HCT116 (cell line): ENCODE measurements around the gene SBNO2. TPM values are rescaled to one million over a fixed set of nuclear protein-coding genes. Genes with fewer than 3 reads are reported as not detected.
A peak's percentile ranks its signal among the peaks of the same experiment; 100 is the strongest.

Experiments
- ATAC-seq: fragments of 200-7000 bp; cut with Tn5 transposase; 2 replicates; pipeline ENCODE4 v1.9.1; 2020; ENCODE audit warnings: mild to moderate bottlenecking, moderate library complexity
- BruUV-seq: library from RNA; stranded (reverse); fragments of 400-500 nt; replicated peaks from 2 replicates; lab custom pipeline; 2021; lab: Mats Ljungman, UMichigan
- CTCF ChIA-PET: fragments of 300-600 bp; sonication (Branson Sonifier 250); formaldehyde crosslinking; loops from one replicate; lab custom pipeline; 2021; ENCODE audit warnings: antibody characterized with exemption; lab: Charles Lee
- POLR2A ChIA-PET: fragments of 300-600, 350-600 bp; sonication (Branson Sonifier 250); formaldehyde crosslinking; loops from one replicate; lab custom pipeline; 2021; ENCODE audit warnings: antibody characterized with exemption; lab: Charles Lee
- RAD21 ChIA-PET, 2 experiments: fragments of 300-600 bp; sonication (Branson Sonifier 250); formaldehyde crosslinking; loops; one replicate each; lab custom pipeline; 2023; ENCODE audit warnings: low total read pairs in 2 of 2; ENCODE audit not compliant: uncharacterized antibody in 2 of 2, unreplicated experiment in 2 of 2, low non-redundant PET in 1 of 2; lab: Charles Lee
- DNase-seq: peaks from one replicate; pipeline ENCODE4 v3.0.0-alpha.2; 2010; ENCODE audit warnings: low read depth, low spot score
- H2AFZ ChIP-seq: fragments of 200-600 bp; shearing (Covaris generic), sonication (generic); 2 replicates; pipeline ENCODE4 v1.6.1; 2017; ENCODE audit warnings: low read depth, mixed run types, mixed read lengths, antibody characterized with exemption, low read length; ENCODE audit not compliant: poor library complexity, severe bottlenecking
- H3K27ac ChIP-seq: 2 replicates; pipeline ENCODE4 v1.5.1; 2012; ENCODE audit warnings: low read depth, low read length
- H3K27me3 ChIP-seq: fragments of 200-600 bp; sonication (generic); 2 replicates; pipeline ENCODE4 v1.6.1; 2016; ENCODE audit warnings: mixed run types, low read length, mixed read lengths; ENCODE audit not compliant: insufficient read depth
- H3K36me3 ChIP-seq, 2 experiments: fragments of 200-500 bp in 1 of 2; fragments of 200-600 bp in 1 of 2; sonication (Bioruptor generic) in 1 of 2; sonication (generic) in 1 of 2; 2 replicates each; pipeline versions ENCODE4 v1.5.1 to v1.6.1; 2014 to 2016; ENCODE audit warnings: low read length in 2 of 2, inconsistent platforms in 1 of 2, mixed read lengths in 1 of 2, mixed run types in 1 of 2; ENCODE audit not compliant: insufficient read depth in 2 of 2, control insufficient read depth in 1 of 2
- H3K4me1 ChIP-seq, 2 experiments: fragments of 200-600 bp in 1 of 2; sonication (generic) in 1 of 2; 2 replicates each; pipeline versions ENCODE4 v1.5.1 to v1.6.1; 2012 to 2017; ENCODE audit warnings: low read length in 2 of 2, inconsistent platforms in 1 of 2, mild to moderate bottlenecking in 1 of 2, mixed read lengths in 1 of 2, mixed run types in 1 of 2, moderate library complexity in 1 of 2; ENCODE audit not compliant: insufficient read depth in 2 of 2, control insufficient read depth in 1 of 2
- H3K4me2 ChIP-seq: fragments of 200-600 bp; sonication (generic); 2 replicates; pipeline ENCODE4 v1.6.1; 2017; ENCODE audit warnings: mixed run types, low read length, mixed read lengths
- H3K4me3 ChIP-seq, 2 experiments: fragments of 200-600 bp in 1 of 2; sonication (generic) in 1 of 2; replicated peaks in 1 of 2; 2 replicates each; pipeline ENCODE4 v1.5.1; 2011 to 2016; ENCODE audit warnings: low read length in 2 of 2, control low read depth in 1 of 2, low read depth in 1 of 2, mild to moderate bottlenecking in 1 of 2, mixed read lengths in 1 of 2, mixed run types in 1 of 2
- H3K79me2 ChIP-seq: fragments of 200-600 bp; sonication (generic); 2 replicates; pipeline ENCODE4 v1.6.1; 2017; ENCODE audit warnings: mild to moderate bottlenecking, mixed run types, low read length, moderate library complexity, mixed read lengths; ENCODE audit not compliant: insufficient read depth
- H3K9ac ChIP-seq: fragments of 200-600 bp; sonication (generic); 2 replicates; pipeline ENCODE4 v1.6.1; 2016; ENCODE audit warnings: low read length, mixed read lengths
- H3K9me2 ChIP-seq: fragments of 200-600 bp; sonication (generic), shearing (Covaris generic); 2 replicates; pipeline ENCODE4 v1.6.1; 2017; ENCODE audit warnings: mixed run types, mild to moderate bottlenecking, moderate library complexity; ENCODE audit not compliant: insufficient read depth
- H3K9me3 ChIP-seq, 2 experiments: fragments of 200-500 bp in 1 of 2; fragments of 200-600 bp in 1 of 2; sonication (Bioruptor generic) in 1 of 2; sonication (generic) in 1 of 2; 2 replicates each; pipeline ENCODE4 v1.6.1; 2014 to 2017; ENCODE audit warnings: low read length in 2 of 2, mixed read lengths in 2 of 2, inconsistent platforms in 1 of 2, low read depth in 1 of 2, mild to moderate bottlenecking in 1 of 2, mixed run types in 1 of 2, moderate library complexity in 1 of 2; ENCODE audit not compliant: control insufficient read depth in 1 of 2, insufficient read depth in 1 of 2
- H4K20me1 ChIP-seq: fragments of 200-600 bp; sonication (generic), shearing (Covaris generic); 2 replicates; pipeline ENCODE4 v1.6.1; 2017; ENCODE audit warnings: mixed run types, mild to moderate bottlenecking, moderate library complexity; ENCODE audit not compliant: insufficient read depth
- POLR2A ChIP-seq: IDR thresholded peaks from 2 replicates; pipeline ENCODE4 v1.7.0; 2011; ENCODE audit warnings: borderline replicate concordance; ENCODE audit not compliant: insufficient read depth, insufficient read length; ENCODE audit errors: extremely low read depth
- RAD21 ChIP-seq: IDR thresholded peaks from 2 replicates; pipeline ENCODE4 v1.6.1; 2012; ENCODE audit warnings: low read depth, mild to moderate bottlenecking
- SP1 ChIP-seq: IDR thresholded peaks from 2 replicates; pipeline ENCODE4 v1.6.1; 2012; ENCODE audit warnings: low read depth
- YY1 ChIP-seq: IDR thresholded peaks from 2 replicates; pipeline ENCODE4 v1.6.1; 2011; ENCODE audit warnings: low read length, low read depth, moderate library complexity, mild to moderate bottlenecking; ENCODE audit not compliant: insufficient replicate concordance; ENCODE audit errors: extremely low read depth
- ZNF274 ChIP-seq: fragments of 200-500 bp; sonication (Bioruptor generic); IDR thresholded peaks from 2 replicates; pipeline ENCODE4 v1.6.1; 2014; ENCODE audit warnings: mild to moderate bottlenecking, low read depth, low read length, inconsistent platforms
- intact Hi-C: fragments of 100-400 bp; cut with micrococcal nuclease; formaldehyde crosslinking; loops from 2 replicates; pipeline ENCODE4 v1.10.0; 2022
- total RNA-seq: library from RNA; stranded (reverse); gene quantifications from one replicate; pipeline ENCODE4 v1.2.1, GENCODE V29; 2021; ENCODE audit not compliant: unreplicated experiment

Gene SBNO2
- total RNA-seq, 1 experiment from 2014 or later, result 66.4 TPM

GRCh38 chr19:1166872-1167573, 7.0 kb downstream of the SBNO2 start:
- peaks cover 90% of the 10 kb centered on the region for H3K79me2 ChIP-seq
- ATAC-seq, result no peak
- H3K9ac ChIP-seq, result no peak overlapping the region
- intact Hi-C loops, result no loop called here
- H4K20me1 ChIP-seq, result no peaks in the 10 kb centered on the region
- H3K4me3 ChIP-seq, result no peak overlapping the region
- BruUV-seq, result no TSS peak
- no peaks in the 10 kb centered on the region for H3K9me3 ChIP-seq
- peak overlapping the region; percentile 7; the same call in 1 of the 2 replicates for H3K27ac ChIP-seq
- no peak overlapping the region for H2AFZ ChIP-seq
- CTCF ChIA-PET, result interaction anchor here (0.5 kb wide), 1 partner anchor 105 kb away, joined by 6 read pairs; no protein-coding TSS in a partner anchor
- POLR2A ChIA-PET, result no interaction called here
- DNase-seq, result no peak
- no peak overlapping the region for H3K4me2 ChIP-seq
- H3K36me3 ChIP-seq, result peaks cover 3 to 17% of the 10 kb centered on the region in 2 experiments; a peak in 2 of 4 replicates
- RAD21 ChIA-PET, result no interaction called here
- H3K9me2 ChIP-seq, result no peaks in the 10 kb centered on the region
- H3K27me3 ChIP-seq, result no peaks in the 10 kb centered on the region
- peaks cover 24 to 42% of the 10 kb centered on the region in 2 experiments for H3K4me1 ChIP-seq
- no peak for TF ChIP-seq POLR2A
- no peak for TF ChIP-seq YY1
- TF ChIP-seq, all 23 proteins: peak for 0

GRCh38 chr19:1164684-1165531, 9.2 kb downstream of the SBNO2 start:
- no peak overlapping the region for H3K9ac ChIP-seq
- H3K4me3 ChIP-seq, result no peak overlapping the region
- H3K36me3 ChIP-seq, result peaks cover 3 to 11% of the 10 kb centered on the region in 2 experiments; a peak in 2 of 4 replicates

More at GRCh38 chr19:1164684-1165531, 9.2 kb downstream of the SBNO2 start:
- RAD21 ChIA-PET, result no interaction called here
- no peak overlapping the region; the same call in 1 of the 2 replicates for H3K27ac ChIP-seq
- peaks cover 19 to 30% of the 10 kb centered on the region in 2 experiments for H3K4me1 ChIP-seq
- H3K9me2 ChIP-seq, result no peaks in the 10 kb centered on the region
- CTCF ChIA-PET, result no interaction called here
- POLR2A ChIA-PET, result no interaction called here
- 0 out of 2 replicates have a peak overlapping the region, but pooled peaks have one; percentile 21 for H3K4me2 ChIP-seq
- no TSS peak for BruUV-seq
- intact Hi-C loops, result no loop called here
- no peaks in the 10 kb centered on the region for H4K20me1 ChIP-seq
- no peaks in the 10 kb centered on the region for H3K9me3 ChIP-seq
- DNase-seq, result no peak
- H3K27me3 ChIP-seq, result no peaks in the 10 kb centered on the region
- TF ChIP-seq ZNF274 (no peak), RAD21 (no peak), SP1 (no peak)
- no peak for ATAC-seq
- H2AFZ ChIP-seq, result no peak overlapping the region
- peaks cover 84% of the 10 kb centered on the region for H3K79me2 ChIP-seq
